HG03571 (cell line): ENCODE data around the gene PLEKHA7.
A peak's percentile ranks its signal among the peaks of the same experiment; 100 is the strongest.
"Not testable (repeated sequence)": the region's sequence is repeated elsewhere in the genome, so short reads cannot be mapped to it uniquely, and the experiment has no call there.

Experiments used
- ATAC-seq: cut with Tn5 transposase; IDR thresholded peaks from one replicate; pipeline ENCODE4 v1.9.1; 2021; ENCODE audit not compliant: unreplicated experiment

Gene PLEKHA7

DNA sequence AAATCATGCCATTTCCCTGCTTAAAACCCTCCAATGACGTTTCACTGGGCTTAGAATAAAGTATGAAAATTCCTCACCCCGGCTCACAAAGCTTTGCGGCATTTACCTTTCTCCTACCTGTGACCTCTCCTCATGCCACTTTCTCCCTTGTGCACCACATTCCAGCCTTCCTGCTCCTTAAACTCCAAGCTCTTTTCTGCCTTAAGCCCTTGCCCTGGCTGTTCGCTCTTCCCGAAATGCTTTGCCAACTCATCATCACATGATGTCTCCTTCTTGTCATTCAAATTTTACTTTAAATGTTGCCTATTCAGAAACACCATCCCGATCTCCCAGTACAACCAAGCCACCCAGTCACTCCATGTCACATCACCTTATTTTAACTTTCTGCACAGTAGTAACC is 2.0 kb downstream of the PLEKHA7 start:
- no peak for ATAC-seq

- ATAC-seq, result no peak
These were observed 3.3 kb downstream of the PLEKHA7 start for GRCh38 chr11:17010851-17011420.

- ATAC-seq, result no peak
These were observed 6.1 kb downstream of the PLEKHA7 start for GRCh38 chr11:17008099-17008498.

GRCh38 chr11:17005646-17006045 is 8.6 kb downstream of the PLEKHA7 start:
- no peak for ATAC-seq

- no peak for ATAC-seq
These were observed 9.6 kb downstream of the PLEKHA7 start for GRCh38 chr11:17004486-17005148.

DNA sequence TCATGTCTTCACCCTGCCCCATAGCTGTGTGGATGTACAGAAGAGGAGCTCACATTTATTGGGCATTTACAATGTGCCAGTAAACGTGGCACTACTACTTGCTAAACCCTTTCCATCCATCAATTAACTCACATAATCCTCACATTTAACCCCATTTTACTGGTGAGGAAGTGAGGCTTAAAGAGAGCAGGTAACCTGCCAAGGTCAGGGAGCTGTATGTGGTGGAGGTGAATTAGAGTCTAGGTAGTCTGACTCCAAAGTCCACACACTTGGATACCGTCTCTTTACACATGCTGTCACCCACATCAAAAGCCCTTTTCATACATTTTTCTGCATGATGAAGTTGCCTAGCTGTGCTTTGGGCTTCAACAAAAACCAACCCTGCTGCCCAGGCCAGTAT is 10.8 kb downstream of the PLEKHA7 start:
- ATAC-seq, result no peak

DNA sequence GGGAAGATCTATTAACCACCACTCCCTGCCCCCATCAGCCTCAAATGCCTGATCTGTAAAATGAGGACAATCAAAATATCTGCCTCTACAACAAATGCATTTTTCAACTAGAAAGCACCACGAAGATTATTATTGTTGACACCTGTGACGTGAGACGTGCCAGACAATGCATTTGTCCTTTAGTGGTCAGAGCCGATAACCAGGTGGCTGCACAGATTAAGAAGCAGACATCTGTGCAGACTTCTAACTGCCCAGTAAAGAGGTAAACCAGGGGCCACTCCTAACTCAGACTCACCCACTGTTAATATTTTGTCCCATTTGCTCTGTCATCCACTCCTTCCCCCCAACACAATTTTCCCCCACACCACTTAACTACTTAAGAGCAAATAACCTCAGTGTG is 11.7 kb downstream of the PLEKHA7 start:
- ATAC-seq, result no peak

DNA sequence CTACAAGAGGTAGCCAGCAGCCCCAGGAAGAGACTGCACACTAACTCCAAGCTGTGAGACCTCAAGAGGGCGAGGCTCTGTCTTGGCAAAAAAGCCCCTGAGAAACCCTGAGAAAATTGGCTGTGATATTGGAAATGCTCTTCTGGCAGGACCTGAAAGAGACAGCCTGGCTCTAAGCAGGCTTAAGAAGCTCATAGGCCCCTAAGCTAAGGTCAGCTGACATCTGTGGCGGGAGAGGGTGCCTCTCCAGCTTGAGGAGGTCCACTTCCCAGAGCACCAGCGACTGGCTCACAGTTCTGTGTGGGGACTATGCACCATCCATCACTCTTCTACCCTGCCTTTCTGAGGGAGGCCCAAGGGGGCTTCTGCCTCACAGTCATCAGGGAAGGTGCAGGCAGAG is 12.4 kb downstream of the PLEKHA7 start:
- no peak for ATAC-seq

GRCh38 chr11:17000987-17001386 is 13.2 kb downstream of the PLEKHA7 start:
- no peak for ATAC-seq

GRCh38 chr11:17000253-17000652 is 14.0 kb downstream of the PLEKHA7 start:
- not testable (repeated sequence) for ATAC-seq

DNA sequence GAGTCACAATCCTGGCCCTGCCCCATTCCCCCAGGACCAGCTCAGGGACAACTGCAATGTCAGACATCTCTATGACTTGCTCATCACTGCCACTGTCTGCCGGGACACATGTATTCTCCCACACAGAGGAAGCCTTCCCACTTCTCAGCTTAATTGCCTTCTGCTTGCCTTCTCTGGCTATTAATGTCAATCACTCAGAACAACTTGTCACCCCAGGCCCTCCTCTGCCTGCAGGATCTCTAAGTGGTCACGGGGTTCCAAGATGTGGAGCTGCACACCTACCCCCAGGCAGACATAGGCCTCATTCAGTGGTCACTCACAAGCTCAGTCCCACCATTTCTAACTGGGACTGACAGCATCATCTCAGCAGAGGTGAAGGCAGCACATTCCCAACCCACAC is 15.1 kb downstream of the PLEKHA7 start:
- ATAC-seq, result no peak

DNA sequence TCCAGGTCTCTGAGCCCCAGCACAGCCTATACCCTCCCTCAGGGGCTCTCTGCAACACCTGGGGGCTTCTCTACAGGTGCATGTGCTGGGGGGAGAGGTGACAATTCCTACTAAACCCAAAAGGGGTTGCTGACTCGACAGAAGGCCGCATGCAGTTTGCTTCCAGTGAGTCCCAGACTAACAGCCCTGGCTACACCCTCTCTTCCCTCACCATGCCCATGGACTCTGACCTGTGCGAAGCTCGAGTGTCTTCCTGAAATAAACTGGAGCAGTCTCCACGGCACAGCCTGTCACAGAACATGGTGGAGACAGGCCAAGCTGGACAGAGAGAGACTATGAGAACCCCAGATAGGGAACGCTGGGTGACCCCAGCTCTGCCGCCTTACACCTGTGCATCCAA is 16.6 kb downstream of the PLEKHA7 start:
- ATAC-seq, result no peak

DNA sequence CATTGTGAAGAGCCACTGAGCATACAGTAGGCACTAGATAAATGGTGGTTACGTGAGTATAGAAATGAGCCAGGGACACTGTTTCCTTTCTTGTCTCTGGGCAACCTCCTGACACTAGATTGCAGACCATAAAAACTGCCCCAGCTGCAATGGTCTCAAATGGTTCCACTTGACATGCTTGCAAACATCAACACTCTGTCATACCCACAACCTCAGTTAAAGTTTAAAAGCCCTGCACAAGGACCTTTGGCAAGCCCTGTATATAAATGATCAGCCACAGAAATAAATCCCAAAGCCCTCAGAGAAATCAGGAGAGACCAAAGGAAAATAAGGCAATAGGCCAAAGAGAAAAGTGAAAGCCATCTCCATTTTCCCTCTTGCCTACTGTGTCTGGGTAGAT is 20.7 kb downstream of the PLEKHA7 start:
- no peak for ATAC-seq

GRCh38 chr11:16992846-16993245 is 21.4 kb downstream of the PLEKHA7 start:
- ATAC-seq, result no peak

DNA sequence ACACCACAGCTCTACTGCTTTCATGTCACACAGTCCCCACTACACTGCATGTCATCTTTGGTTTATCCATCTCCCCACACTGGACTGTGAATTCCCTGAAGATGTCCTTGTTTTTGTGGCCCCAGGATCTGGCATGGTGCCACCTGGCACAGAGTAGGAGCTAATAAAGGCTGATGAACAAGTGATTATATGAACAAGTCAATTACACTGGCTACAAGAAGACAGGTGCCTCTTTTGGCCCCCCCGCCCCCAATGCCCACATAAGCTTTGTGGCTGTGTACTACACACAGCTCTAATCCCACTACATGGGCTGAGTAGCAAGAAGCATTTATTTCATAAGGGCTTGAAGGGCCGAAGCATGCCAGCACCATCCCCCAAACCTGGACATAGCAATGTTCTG is 24.7 kb downstream of the PLEKHA7 start:
- no peak for ATAC-seq

DNA sequence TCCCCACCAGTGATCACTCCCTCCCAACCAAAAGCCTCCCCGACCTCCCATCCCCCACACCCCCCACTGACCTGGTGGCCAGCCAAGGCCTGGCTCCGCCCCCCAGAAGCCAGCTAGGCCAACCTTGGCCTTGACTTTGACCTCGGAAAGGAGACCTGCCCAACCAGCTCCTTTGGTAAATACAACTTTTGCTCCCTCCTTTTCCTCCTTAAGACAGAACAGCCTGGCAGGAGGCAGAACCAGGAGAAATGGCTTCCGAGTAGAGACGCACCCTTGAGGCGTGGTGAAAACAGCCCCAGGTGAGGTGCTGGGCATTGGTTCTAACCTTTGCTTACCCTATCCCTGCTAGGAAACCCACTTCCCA is 27.0 kb downstream of the PLEKHA7 start:
- ATAC-seq, result no peak

DNA sequence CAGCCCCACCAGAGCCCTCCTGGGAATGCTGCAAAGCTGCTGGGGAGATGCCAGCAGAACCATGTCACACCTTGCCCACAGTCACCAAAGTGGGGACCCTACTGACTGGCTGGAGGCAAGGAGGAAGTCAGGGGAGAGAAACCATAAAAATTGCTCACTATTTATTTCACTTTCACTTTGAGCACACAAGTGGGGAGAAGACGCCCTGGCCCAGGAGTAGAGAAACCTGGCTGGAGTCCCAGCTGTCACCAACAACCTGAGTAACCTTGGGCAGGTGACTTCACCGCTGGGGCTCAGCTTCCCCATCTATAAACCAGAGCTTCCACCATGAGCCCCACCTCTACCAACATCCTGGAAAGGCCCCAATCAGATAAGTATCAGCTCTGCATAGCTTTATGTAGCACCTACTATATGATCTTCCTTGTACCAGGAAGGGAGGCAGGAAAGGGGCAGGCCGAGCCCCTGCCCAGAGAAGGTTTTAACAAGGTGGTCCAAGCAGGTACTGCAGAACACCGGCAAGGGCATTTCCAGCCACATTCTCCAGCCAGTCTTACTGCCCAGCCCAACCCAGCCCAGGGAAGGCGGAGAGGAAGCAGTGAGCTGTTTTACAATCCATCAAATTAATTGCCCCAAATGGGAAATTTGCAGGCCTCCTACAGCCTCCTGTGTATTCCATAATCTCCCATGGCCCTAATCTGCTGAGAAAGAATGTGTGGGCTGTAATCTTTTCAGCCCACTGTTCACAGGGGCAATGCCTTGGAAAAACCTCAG is 27.6 kb downstream of the PLEKHA7 start:
- peak; percentile 97 for ATAC-seq

GRCh38 chr11:16985297-16985696 is 28.9 kb downstream of the PLEKHA7 start:
- ATAC-seq, result no peak

GRCh38 chr11:16984229-16984628 is 30.0 kb downstream of the PLEKHA7 start:
- ATAC-seq, result no peak

DNA sequence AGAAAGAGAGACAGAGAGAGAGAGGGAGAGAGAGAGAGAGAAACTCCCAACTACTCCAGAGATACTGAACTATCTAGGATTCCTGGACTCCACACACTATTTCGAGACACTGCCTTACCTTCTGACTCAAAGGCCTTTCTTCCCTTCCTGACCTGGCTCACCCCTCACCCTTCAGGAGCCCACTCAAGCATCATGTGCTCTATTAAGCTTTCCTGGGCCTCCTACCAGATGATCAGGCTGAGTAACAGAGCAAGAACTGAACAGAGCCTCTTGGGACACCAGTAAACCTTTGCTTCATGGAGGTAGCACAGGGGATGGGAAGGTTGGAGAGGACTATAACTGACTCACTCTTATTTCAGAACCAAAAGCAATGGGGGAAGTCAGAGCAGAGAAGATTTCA is 31.4 kb downstream of the PLEKHA7 start:
- ATAC-seq, result no peak

DNA sequence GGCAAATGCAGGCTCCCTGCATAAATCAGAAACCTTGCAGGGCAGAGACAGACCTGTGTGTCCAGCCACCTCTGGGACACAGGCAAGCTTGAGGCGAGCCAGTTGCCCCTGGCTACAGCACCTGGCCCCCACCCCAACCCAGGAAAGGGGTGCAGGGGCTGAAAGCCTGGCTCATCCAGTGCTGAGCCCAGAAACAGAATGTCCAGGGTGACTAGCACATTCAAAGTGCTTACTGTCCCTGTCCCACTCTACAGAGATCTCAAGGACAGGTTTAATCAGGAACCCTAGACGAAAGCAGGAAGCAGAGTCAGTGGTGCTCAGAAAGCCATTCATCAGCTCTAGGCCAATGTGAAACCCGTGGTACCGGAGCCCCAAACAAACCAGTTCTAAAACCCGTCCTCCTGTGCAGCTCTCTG is 31.9 kb downstream of the PLEKHA7 start:
- no peak for ATAC-seq

GRCh38 chr11:16981651-16982194 is 32.5 kb downstream of the PLEKHA7 start:
- no peak for ATAC-seq
